Activated naive CD4-positive, alpha-beta T cell (primary cell): ENCODE data around the gene REG1A.

Experiments used
- DNase-seq, 4 experiments: peaks; one replicate each; lab custom pipeline; 2025; lab: John Stamatoyannopoulos, UW

Gene REG1A

GRCh38 chr2:79120194-79120713 is at the start of gene REG1A:
TSS of gene REG1A (plus strand) at chr2:79120488. CDS start at chr2:79120862, 374 bp downstream.
- DNase-seq: no peak

GRCh38 chr2:79071078-79071477 is 49.2 kb upstream of the REG1A start:
- no peak for DNase-seq

- DNase-seq: no peak
These were observed 37.3 kb upstream of the REG1A start for GRCh38 chr2:79082987-79083386.

GRCh38 chr2:79083597-79084251 is 36.6 kb upstream of the REG1A start:
- no peak for DNase-seq

- DNase-seq: no peak
These were observed 35.7 kb upstream of the REG1A start for GRCh38 chr2:79084495-79085135.

GRCh38 chr2:79085382-79085781 is 34.9 kb upstream of the REG1A start:
- no peak for DNase-seq

- no peak for DNase-seq
These were observed 34.0 kb upstream of the REG1A start for GRCh38 chr2:79086255-79086654.

- DNase-seq: no peak
These were observed 32.4 kb upstream of the REG1A start, which contains the start of gene REG1B for GRCh38 chr2:79087785-79088364. TSS of gene REG1B (minus strand) at chr2:79087993. CDS start at chr2:79087612, 381 bp downstream.

GRCh38 chr2:79090693-79091092 is 29.6 kb upstream of the REG1A start:
- DNase-seq: no peak

GRCh38 chr2:79097843-79098242 is 22.4 kb upstream of the REG1A start:
- no peak for DNase-seq

GRCh38 chr2:79099140-79099686 is 21.1 kb upstream of the REG1A start:
- no peak for DNase-seq

GRCh38 chr2:79100285-79100684 is 20.0 kb upstream of the REG1A start:
- no peak for DNase-seq

- DNase-seq: no peak
These were observed 19.3 kb upstream of the REG1A start for GRCh38 chr2:79101024-79101423.

GRCh38 chr2:79103214-79103613 is 17.1 kb upstream of the REG1A start:
- DNase-seq: no peak

- DNase-seq: no peak
These were observed 15.0 kb upstream of the REG1A start for GRCh38 chr2:79105259-79105658.

- no peak for DNase-seq
These were observed 8.0 kb upstream of the REG1A start for GRCh38 chr2:79112269-79112668.

GRCh38 chr2:79114797-79115494 is 5.3 kb upstream of the REG1A start:
- DNase-seq: no peak

GRCh38 chr2:79116997-79117928 is 3.0 kb upstream of the REG1A start:
- no peak for DNase-seq

GRCh38 chr2:79122676-79123075 is 2.4 kb downstream of the REG1A start:
- no peak for DNase-seq

- DNase-seq: no peak
These were observed 4.8 kb downstream of the REG1A start for GRCh38 chr2:79124907-79125720.

GRCh38 chr2:79125721-79125985 is 5.4 kb downstream of the REG1A start:
- DNase-seq: no peak
